ENCODE measurements around the gene HHAT.
A peak's percentile ranks its signal among the peaks of the same experiment; 100 is the strongest.

The HHAT gene

GRCh38 chr1:210617293-210617692 lies 288.6 kb downstream of the HHAT start:
- no peak for DNase-seq

- no peak for DNase-seq
Observed at GRCh38 chr1:210618369-210618768, 289.7 kb downstream of the HHAT start.

GRCh38 chr1:210620867-210621488 lies 292.3 kb downstream of the HHAT start:
- no peak for DNase-seq

- no peak for DNase-seq
Observed at GRCh38 chr1:210621712-210622111, 293.0 kb downstream of the HHAT start.

- DNase-seq = peak; percentile 19
Observed at GRCh38 chr1:210624722-210625121, 296.0 kb downstream of the HHAT start.

- DNase-seq = no peak
Observed at GRCh38 chr1:210625715-210626114, 297.0 kb downstream of the HHAT start.

- peak; percentile 60 for DNase-seq
Observed at GRCh38 chr1:210626341-210626740, 297.6 kb downstream of the HHAT start.

GRCh38 chr1:210627755-210628154 lies 299.1 kb downstream of the HHAT start:
- DNase-seq = no peak

- DNase-seq = no peak
Observed at GRCh38 chr1:210629276-210629675, 300.6 kb downstream of the HHAT start.

- DNase-seq = no peak
Observed at GRCh38 chr1:210631399-210631798, 302.7 kb downstream of the HHAT start.

- DNase-seq = no peak
Observed at GRCh38 chr1:210633140-210633539, 304.4 kb downstream of the HHAT start.

- no peak for DNase-seq
Observed at GRCh38 chr1:210633636-210634035, 304.9 kb downstream of the HHAT start.

GRCh38 chr1:210635108-210635507 lies 306.4 kb downstream of the HHAT start:
- no peak for DNase-seq

- no peak for DNase-seq
Observed at GRCh38 chr1:210641582-210641981, 312.9 kb downstream of the HHAT start.

GRCh38 chr1:210645582-210646257 lies 317.0 kb downstream of the HHAT start:
- no peak for DNase-seq

- DNase-seq = no peak
Observed at GRCh38 chr1:210646258-210646616, 317.5 kb downstream of the HHAT start.

- DNase-seq = peak; percentile 93
Observed at GRCh38 chr1:210647406-210648333, 319.0 kb downstream of the HHAT start.

- no peak for DNase-seq
Observed at GRCh38 chr1:210648588-210649269, 320.0 kb downstream of the HHAT start.

- no peak for DNase-seq
Observed at GRCh38 chr1:210650403-210650802, 321.7 kb downstream of the HHAT start.

GRCh38 chr1:210652329-210652954 lies 323.7 kb downstream of the HHAT start:
- no peak for DNase-seq

GRCh38 chr1:210653771-210654170 lies 325.1 kb downstream of the HHAT start:
- no peak for DNase-seq

- DNase-seq = peak; percentile 37
Observed at GRCh38 chr1:210654176-210654981, 325.7 kb downstream of the HHAT start.

Data from fibroblast of upper back skin (primary cell).